ENCODE measurements around the gene ANO9.
A peak's percentile ranks its signal among the peaks of the same experiment; 100 is the strongest.
"Not testable (repeated sequence)": the region's sequence is repeated elsewhere in the genome, so short reads cannot be mapped to it uniquely, and the experiment has no call there.

ANO9 gene

DNA sequence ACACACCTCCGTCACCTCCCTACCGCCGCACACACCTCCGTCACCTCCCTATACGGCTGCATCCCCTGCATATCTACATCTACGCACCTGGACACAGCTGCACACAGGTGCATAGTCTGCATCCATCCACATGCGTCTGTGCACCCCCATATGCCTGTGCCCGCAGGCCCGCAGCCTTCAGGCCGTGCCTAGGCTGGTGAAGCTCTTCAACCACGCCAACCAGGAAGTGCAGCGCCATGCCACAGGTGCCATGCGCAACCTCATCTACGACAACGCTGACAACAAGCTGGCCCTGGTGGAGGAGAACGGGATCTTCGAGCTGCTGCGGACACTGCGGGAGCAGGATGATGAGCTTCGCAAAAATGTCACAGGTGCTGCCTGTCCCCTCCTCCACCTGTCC lies 43.0 kb downstream of the ANO9 start:
- peak; percentile 17 for DNase-seq

DNA sequence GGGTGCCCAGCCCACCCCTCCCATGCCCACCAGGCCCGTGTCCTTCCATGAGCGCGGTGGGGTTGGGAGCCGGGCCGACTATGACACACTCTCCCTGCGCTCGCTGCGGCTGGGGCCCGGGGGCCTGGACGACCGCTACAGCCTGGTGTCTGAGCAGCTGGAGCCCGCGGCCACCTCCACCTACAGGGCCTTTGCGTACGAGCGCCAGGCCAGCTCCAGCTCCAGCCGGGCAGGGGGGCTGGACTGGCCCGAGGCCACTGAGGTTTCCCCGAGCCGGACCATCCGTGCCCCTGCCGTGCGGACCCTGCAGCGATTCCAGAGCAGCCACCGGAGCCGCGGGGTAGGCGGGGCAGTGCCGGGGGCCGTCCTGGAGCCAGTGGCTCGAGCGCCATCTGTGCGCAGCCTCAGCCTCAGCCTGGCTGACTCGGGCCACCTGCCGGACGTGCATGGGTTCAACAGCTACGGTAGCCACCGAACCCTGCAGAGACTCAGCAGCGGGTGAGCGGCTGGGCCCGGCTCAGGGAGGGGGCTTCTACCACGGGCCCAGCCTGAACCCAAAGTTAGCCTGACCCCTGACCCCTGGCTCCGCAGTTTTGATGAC lies 44.8 kb downstream of the ANO9 start:
- peak; percentile 59 for DNase-seq

DNA sequence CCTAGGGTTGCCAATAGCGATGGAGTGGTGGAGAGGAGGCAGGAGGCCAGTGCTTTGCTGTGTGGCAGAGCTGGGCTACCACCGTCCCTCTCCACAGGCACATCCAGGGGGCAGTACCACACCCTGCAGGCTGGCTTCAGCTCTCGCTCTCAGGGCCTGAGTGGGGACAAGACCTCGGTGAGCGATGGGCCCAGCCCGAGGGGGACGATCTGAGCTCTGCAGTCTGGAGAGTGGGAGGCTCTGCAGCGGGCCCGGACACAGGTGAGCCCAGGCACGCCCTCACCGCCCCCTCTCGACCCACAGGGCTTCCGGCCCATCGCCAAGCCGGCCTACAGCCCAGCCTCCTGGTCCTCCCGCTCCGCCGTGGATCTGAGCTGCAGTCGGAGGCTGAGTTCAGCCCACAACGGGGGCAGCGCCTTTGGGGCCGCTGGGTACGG lies 45.3 kb downstream of the ANO9 start:
- DNase-seq: peak; percentile 35

DNA sequence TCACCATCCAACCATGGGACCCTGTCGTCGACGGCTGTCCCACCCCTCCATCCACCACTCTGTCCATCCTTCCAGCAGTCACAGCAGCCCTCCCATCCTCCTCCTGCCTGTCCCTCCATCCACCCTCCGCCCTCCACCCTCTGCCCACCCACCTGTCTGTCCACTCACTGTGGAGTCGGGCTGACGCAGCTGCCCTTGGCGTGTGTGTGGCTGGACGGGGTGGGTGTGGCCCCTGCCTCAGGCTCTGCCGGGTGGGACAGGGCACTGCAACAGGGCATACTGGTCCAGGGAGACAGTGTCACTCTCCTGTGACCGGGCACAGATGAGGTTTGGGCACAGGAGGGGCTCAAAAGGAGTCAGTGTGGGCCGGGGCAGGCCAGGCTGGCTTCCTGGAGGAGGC lies 45.9 kb downstream of the ANO9 start:
- DNase-seq: no peak

DNA sequence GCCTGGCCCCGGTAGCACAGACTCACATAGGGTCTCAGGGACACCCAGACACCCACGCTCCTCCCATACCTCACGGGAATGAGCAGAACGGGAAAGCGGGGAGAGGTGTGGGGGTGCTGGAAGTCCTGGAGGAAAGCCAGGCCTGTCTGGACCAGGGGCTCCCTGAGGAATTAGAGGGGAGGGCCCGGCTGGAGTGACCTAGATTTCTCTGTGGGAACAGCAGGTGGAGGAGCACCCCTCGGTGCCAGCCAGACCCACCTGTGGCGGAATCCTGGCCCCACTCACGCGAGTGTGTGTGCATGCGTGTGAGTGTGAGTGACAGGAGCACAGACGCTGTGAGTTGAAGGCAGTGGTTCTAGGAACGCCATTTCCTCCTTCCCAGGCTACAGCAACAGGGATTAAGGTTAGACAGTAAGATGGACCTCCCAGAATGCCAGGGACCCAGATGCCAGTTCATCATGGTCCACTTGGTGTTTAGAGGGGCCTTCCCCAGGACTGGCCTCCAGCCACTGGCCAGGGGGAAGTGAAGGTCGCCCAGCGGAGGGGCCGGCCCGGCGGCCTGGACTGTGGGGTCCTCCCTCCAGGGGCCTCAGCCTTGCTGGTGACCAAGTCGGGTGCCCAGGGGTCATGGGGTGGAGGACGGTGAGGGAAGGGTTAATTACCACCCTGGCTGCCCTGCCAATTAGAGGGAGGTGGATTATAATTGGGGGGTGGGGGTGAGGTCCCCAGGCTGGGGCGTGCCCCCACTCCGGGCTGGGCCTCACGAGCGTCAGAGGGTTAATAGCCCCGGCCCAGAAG lies 46.8 kb downstream of the ANO9 start:
- no peak for DNase-seq

DNA sequence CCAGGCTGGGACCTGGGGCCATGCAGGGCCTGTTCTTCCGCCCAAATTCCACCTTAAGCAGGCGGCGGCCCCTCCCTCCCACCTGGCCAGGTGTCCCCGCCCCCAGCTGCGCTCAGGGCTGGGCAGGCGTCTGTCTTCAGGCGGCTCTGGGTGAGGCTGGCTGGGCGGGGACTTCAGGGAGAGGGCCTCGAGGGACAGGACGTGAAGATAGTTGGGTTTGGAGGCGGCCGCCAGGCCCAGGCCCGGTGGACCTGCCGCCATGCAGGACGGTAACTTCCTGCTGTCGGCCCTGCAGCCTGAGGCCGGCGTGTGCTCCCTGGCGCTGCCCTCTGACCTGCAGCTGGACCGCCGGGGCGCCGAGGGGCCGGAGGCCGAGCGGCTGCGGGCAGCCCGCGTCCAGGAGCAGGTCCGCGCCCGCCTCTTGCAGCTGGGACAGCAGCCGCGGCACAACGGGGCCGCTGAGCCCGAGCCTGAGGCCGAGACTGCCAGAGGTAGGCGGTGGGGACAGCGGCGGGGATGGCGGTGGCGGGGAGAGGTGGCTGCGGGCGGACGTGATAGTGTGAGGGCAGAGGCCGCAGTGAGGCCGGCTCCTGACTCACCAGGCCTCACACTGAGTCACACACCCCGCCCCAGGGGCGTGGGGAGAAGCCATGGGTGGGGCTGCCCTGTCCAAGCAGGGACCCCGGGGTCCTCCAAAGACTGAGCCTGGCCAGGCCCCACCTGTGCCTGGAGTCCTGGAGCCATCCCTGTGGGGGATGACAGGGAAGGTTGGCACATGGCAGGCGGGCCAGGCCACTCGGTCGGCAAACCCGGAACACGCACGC lies 47.6 kb downstream of the ANO9 start, which contains the start of gene PKP3:
TSS of gene PKP3 (plus strand) at position 176 of the 824 bp plus-strand sequence. CDS start at position 260, 84 bp downstream.
- no peak for DNase-seq

DNA sequence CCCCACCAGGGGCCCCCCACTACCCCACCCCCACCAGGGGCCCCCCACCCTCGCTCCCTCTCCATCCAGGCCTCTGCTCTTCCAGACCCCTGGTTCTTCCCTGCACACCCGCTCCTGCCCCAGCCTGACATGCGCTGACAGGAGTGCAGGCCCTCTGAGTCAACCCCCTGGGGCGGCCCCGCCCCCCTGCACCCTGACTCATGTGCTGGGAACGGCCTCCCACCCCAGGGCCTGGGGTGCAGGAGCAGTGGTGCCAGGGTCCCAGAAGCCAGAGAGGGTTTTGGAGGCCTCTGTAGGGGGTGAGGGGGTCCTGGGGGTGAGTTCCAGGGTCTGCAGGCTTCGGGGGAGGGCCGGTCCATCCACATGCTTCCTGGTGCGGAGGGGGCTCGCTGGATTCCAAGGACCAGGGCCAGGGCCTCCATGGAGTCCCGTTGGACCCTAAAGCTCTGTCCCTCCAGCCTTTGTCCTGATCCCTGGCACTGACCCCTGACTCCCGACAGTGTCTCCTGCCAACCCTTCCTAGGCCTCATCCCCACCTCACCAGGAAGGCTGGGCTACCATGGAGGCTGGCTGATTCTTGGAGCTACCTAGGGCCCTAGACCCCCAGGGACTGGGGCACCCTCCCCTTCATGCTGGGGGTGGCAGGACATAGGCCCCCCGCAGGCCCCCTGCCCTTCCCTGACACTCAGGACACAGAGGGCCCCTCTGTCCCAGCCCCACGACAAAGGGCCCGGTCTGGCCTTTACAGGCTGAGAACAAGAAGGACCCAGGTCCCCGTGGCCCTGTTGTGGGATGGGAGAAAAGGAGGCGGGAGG lies 48.4 kb downstream of the ANO9 start:
- DNase-seq: no peak

DNA sequence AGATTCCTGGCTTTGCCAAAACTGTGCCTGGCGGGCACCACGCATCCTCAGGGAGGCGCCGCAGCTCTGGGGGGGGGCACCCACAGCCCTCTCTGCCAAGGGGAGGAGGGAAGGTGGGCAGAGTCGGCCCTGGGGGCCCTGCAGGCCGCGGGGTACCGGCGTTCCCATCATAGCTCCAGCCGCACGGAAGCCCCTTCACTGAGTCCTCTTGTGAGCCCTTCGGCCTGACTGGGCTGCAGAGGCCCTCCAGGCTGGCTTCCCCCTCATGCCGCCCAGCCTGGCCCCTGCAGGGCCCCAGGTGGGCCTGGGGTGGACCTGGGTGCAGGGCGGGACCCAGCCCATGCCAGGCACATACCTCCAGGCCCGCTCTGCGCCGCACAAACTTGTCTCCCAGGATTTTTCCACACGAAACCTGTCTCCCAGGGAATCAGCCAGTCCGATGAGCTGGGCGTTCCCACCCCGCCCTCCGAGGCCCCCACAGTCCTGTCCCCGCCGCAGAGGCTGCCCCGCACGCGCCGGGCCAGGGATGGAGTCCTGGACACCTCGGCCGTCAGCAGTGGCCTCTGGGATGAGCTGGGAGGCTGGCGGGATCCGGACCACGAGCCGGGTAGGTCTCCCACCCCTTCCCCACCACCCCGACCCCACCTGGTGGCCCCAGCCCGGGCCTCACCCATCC lies 49.6 kb downstream of the ANO9 start:
- DNase-seq: no peak

DNA sequence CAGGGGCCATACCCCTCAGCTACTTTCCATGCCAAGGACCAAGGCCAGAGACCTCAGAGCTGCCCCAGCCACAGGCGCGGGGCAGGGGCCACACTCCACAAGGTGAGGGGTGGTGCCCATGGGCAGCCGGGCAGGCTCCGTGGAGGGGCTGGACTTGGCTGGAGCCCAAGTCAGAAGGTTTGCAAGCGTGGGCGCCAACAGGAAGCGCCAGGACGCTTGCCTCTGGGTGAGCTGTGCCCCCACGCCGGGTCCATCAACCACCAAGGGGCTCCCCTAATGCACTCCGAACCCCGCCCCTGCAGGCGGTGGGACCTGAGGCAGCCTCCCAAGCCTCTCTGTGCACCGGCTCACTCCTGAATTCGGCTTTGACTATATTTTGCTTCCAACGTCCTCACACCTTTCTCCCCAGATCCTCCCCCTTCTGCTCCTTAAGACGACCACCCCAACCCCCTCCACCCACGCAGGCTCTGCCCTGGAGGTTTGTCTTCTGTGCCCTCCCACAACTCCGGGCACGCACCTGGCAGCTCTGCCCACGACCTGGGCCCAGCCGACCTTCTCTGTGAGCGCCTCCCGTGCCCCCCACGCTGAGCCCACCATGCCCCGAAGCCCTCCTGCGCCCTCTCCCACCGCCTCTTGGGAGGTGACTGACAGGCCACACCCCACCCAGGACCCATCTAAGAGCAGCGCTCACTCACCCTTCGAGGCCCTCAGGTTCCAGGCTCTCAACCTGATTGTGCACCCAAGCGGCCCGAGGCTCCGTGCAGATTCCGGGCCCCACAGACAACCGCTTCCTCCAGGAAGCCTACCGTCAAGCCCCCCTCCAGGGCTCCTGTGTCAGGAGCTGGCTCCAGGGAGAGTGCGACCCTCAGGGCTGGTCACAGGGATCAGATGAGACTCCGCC lies 50.4 kb downstream of the ANO9 start:
- no peak for DNase-seq

DNA sequence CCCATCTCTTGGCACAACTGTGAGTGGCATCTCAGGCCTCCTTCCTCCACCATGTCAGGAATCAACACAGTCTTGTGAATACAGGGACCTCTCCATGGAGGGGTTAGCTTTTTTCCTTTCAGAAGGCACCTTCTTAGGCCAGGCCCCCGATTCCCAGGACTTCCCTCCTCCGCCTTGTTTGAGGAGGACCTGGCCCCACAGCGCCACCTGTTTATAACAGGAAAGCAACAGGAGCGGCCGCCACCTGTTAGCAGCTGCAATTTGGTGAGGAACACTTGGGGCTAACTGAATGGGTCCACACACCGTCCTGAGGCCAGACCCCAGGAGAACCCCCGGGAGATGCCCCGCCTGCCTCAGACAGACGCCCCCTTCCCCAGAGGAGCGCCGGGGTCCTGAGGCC lies 51.6 kb downstream of the ANO9 start:
- no peak for DNase-seq

DNA sequence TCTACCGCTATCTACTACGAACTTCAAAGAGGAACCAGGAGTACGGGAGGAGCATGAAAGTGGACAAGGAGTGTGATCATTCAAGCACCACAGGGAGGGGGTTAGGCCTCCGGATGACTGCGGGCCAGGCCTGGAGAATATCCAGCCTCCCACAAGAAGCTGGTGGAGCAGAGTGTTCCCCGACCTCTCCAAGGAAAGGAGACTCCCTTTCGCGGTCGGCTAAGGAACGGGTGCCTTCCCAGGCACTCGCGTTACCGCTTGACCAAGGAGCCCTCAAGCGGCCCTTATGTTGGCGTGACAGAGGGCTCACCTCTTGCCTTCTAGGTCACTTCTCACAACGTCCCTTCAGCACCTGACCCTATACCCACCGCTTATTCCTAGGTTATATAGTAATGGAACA lies 52.4 kb downstream of the ANO9 start:
- DNase-seq: not testable (repeated sequence)

DNA sequence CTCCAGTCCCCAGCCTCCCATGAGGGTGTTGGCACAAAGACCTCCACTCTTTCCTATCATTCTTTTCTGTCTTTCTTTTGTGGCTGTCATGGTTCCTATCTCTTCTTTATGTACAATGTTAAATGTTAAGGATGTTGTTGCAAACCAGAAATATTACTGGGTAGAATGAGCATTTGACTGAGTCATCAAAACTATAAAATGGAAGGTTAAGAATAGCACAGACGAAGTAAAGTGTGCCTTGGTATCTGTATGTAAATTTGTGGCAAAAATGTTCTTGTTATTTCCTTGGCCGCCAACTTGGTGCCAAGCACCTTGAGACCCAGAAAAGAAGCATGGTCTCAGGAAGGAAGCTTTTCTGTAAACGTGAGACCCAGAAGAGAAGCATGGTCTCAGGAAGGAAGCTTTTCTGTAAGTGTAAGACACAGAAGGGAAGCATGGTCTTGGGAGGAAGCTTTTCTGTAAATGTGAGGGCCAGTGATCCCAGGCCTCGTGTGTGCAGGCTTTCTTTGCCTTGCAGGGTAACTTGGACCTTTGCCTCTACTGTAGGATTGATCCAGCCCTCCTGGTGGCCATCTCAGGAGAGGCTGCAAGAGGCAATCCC lies 54.5 kb downstream of the ANO9 start:
- DNase-seq: no peak

DNA sequence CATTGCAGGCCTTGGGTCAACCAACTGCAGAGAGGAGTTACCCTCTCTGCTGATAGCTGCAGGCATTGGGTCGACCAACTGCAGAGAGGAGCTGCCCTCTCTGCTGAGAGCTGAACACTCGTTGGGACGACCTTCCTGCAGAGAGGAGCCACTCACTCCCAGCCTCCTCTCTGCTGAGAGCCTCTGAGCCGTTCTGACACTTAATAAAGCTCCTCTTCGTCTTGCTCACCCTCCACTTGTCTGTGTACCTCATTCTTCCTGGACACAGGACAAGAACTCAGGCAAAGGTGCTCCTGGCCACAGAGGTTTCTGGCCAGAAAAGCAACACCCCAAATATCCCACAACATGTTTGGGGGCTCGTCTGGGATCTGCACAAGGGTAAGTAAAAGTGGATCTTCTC lies 55.3 kb downstream of the ANO9 start:
- DNase-seq: no peak

DNA sequence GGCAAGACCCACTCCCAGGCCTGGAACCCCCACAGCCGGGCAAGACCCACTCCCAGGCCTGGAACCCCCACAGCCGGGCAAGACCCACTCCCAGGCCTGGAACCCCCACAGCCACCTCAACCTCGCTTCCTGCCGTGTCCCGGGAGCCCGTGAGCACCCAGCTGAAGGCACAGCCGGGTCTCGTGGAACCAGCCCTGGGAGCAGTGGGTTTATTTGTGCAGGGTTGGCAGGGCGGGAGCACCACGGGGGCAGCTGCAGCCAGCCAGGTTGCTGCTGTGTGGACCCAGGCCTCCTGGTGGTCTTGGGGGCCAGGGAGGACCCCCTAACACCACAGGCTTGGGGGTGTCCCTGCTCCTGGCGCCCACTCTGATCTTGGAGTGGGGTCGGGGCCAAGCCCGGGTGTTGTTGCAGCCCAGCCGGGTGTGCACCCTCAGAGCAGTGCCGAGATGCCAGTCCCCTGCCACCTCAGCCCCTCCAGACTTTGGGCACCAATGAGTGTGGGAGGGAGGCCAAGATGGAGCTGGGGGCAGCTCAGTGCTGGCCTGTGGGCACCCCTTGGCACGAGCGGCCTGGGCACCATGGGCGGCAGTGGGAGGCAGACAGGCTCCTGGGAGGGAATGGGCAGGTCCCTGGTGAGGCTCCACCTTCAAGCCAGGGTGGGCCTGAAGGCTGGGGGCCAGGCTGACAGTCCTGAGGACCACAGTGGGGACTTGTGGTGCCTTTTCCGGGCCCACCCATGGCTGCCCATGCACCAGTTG lies 56.0 kb downstream of the ANO9 start:
- DNase-seq: no peak

DNA sequence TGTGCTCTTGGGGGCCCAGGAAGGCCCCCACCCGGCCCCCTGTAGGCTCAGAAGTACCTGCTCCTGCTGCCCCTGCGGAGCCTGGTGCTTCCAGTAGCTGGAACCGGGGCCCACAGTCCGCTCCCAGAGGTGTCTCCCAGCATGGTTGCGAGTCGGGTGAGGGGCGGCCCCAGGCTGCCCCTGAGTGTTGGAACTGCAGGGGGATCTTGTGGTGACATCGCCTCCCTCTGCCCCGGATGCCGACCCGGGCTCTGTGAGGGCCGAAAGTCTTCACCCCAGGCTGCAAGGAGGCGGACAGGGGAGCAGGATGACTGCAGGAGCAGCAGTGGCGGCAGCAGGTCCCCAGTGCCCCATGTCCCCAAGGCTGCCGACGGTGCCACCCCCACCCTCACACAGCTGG lies 57.3 kb downstream of the ANO9 start:
- DNase-seq: no peak

DNA sequence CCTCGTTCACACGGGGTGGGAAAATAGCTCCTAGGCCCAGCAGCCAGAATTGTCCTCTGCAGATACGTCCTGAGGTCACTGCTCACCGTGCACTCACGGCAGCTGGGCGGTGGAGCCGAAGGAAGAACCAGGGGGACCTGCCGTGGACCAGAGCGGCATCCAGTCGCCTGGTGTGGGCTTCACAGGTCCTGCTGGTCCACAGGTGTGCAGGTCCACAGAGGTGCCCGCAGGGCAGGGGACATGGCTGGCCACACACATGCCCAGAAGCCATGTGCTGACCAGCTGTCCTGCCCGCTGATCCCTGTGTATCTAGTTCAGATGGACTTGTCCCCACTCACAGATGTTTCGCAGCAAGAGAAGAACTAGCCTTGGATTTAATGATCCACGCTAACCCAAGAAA lies 58.4 kb downstream of the ANO9 start:
- no peak for DNase-seq

DNA sequence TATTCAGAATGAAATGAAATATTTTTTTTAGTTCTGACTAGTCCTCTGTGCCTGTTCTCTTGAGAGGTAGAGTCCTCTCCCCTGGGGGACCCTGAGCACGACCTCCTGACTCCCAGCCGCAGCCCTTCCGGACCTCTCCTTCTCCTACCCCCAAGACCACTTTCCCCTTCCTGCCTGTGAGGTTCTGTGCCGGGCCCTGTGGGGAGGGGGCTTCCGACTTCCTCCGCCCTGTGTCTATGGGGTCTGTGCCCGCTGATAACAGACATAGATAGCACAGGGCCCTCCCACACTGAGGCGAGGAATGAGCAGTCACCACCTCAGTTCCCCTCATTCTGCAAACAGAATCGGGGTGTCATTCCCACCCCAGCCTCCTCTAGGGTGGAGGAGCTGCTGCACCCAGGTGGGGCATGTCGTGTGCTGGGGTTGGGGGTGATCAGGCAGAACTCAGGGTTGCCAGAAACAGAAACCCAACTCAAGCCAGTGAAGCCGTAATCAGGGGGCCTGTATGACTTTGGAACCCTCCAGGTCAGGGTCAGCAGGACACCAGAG lies 59.7 kb downstream of the ANO9 start:
- no peak for DNase-seq

DNA sequence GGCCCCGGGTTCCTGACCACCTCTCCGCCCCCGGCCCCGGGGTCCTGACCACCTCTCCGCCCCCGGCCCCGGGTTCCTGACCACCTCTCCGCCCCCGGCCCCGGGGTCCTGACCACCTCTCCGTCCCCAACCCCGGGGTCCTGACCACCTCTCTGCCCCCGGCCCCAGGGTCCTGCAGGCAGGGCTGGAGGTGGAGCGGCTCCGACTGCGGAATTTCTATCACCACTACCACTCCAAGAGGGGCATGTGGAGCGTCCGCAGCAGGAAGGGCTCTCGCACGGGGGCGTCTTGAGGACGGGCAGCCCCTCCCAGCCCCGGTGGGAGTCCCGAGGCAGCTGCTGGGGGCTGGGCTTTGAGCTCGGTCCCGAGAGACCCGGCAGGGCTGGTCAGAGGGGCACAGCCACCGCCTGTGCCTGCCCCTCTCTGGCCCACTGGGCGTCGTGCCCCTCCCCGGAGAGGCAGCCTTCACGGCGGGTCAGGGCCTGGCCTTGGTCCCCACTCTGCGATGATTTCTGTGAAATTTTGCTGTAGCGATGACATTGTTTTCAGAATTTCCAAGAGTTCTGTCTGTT lies 60.2 kb downstream of the ANO9 start:
- DNase-seq: no peak

DNA sequence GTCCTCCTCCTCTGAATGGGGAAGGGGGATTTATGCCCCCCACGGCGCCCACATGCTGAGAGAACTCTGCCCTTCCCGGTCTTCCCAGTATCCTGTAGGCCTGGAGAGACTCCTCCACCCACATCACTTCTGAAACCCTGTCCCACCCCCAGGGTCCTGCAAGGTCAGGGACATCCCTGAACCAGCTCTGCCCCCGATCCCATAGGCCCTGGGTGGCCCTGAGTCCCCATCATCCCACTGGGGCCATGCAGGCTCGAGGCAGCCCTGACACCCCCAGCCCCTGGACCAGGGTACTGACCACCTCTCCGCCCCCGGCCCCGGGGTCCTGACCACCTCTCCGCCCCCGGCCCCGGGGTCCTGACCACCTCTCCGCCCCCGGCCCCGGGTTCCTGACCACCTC lies 60.8 kb downstream of the ANO9 start:
- no peak for DNase-seq

Measured in inflammatory macrophage treated with lipopolysaccharide for 4 hours (primary cell).